Measurements from ENCODE around the gene PPP1R7. TPM values are rescaled to one million over a fixed set of nuclear protein-coding genes. Genes with fewer than 3 reads are reported as not detected.

The PPP1R7 gene
- total RNA-seq, 1 donor from 2014 or later = 43.1 TPM

DNA sequence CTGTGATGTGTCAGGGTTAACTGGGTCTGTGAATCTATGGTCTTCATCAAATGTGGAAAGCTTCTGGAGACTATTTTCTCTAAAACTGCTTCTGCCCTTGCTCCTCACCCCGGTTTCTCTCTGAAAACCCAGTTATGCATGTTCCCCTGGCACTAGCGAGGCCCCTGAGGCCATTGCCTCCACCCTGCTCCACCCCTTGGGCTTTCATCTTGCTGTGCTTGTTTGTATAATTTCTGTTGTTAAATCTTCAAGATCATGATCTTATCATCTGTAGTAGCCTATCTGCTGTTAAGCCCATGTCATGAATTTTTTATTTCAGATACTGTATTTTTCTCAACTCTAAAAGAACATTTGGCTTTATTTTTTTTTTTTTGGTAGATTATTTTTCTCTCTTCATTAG, 23.3 kb downstream of the PPP1R7 start:
- H3K36me3 Mint-ChIP-seq (ENCODE audit: low read depth) = peaks cover 40% of the 10 kb centered on the region

DNA sequence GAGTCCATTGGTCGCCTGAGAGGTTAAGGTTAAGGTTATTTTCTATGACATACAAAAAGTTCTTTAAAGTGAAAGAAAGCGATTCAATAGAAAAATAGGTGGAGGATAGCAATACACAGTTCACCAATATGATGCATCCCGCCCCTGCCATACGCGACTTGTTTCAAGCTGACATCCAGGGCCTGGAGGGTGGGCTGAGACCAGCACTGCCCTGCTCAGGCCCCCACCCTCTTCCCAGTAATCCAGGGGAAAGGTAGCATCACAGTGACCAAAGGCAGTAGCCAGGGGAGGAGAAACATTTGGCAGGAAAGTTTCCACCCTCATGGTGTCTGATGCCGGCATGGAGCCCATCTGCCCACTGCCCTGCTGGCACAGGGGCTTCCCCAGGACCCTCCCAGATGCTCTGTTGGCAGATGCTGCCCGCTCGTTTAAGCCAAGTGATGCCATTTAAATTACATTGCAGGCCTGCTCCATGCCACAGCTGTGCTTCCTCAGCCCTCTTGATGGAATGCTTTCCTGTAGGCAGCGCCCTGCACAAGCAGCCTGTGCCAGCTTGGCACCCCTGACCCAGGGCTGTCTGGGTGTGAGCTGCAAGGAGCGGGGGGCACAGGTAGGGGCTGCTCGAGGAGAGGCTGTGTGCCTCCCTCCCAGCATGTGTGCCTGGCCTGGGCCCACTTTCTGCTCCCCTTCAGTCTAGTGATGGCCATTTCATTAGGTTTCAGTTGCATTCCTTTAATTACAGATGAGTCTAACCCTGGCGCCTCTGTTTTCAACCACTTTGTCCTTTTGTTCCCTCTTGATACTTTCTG, 27.5 kb downstream of the PPP1R7 start:
- no peaks in the 10 kb centered on the region for H3K27me3 Mint-ChIP-seq (ENCODE audit: low read depth)
- DNase-seq (ENCODE audit: low spot score) = peak; percentile 72
- H3K4me1 Mint-ChIP-seq (ENCODE audit: low read depth) = no peaks in the 10 kb centered on the region
- no peak overlapping the region for H3K27ac Mint-ChIP-seq (ENCODE audit: unreplicated experiment)
- H3K4me3 Mint-ChIP-seq (ENCODE audit: unreplicated experiment) = no peak overlapping the region
- H3K9me3 Mint-ChIP-seq (ENCODE audit: low read depth) = no peaks in the 10 kb centered on the region
- H3K36me3 Mint-ChIP-seq (ENCODE audit: low read depth) = peaks cover 17% of the 10 kb centered on the region
- TF ChIP-seq, protein P1, sequence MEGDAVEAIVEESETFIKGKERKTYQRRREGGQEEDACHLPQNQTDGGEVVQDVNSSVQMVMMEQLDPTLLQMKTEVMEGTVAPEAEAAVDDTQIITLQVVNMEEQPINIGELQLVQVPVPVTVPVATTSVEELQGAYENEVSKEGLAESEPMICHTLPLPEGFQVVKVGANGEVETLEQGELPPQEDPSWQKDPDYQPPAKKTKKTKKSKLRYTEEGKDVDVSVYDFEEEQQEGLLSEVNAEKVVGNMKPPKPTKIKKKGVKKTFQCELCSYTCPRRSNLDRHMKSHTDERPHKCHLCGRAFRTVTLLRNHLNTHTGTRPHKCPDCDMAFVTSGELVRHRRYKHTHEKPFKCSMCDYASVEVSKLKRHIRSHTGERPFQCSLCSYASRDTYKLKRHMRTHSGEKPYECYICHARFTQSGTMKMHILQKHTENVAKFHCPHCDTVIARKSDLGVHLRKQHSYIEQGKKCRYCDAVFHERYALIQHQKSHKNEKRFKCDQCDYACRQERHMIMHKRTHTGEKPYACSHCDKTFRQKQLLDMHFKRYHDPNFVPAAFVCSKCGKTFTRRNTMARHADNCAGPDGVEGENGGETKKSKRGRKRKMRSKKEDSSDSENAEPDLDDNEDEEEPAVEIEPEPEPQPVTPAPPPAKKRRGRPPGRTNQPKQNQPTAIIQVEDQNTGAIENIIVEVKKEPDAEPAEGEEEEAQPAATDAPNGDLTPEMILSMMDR (IDR thresholded peaks at IDR 0.05) = no peak

More for the DNA sequence above, 23.3 kb downstream of the PPP1R7 start:
- Mint-ChIP-seq H3K27ac (ENCODE audit: unreplicated experiment) (no peak overlapping the region), H3K4me1 (ENCODE audit: low read depth) (no peaks in the 10 kb centered on the region), H3K4me3 (ENCODE audit: unreplicated experiment) (no peak overlapping the region), H3K9me3 (ENCODE audit: low read depth) (peaks cover 21% of the 10 kb centered on the region), H3K27me3 (ENCODE audit: low read depth) (no peaks in the 10 kb centered on the region)
- DNase-seq (ENCODE audit: low spot score) = no peak
- TF ChIP-seq, protein P1 (IDR thresholded peaks at IDR 0.05) = no peak

DNA sequence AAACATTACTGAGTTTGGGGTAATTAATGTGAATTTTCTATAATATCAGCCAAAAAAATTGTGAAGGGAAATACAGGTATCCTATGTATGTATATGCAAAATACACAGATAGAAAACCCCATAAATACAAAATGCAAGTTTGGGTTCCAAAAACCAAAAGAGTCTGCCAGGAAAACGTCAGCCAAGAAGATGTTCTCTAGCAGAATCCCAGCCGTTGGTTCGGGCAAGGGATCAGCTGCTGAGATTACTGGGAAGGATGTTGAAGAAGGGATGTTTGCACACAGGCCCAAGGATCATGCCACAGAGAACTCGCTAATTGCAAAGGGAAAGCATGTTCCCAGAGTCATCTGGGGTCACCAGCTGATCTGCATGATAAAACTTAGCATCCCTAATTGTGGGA, 28.7 kb downstream of the PPP1R7 start:
- no peaks in the 10 kb centered on the region for H3K9me3 Mint-ChIP-seq (ENCODE audit: low read depth)

DNA sequence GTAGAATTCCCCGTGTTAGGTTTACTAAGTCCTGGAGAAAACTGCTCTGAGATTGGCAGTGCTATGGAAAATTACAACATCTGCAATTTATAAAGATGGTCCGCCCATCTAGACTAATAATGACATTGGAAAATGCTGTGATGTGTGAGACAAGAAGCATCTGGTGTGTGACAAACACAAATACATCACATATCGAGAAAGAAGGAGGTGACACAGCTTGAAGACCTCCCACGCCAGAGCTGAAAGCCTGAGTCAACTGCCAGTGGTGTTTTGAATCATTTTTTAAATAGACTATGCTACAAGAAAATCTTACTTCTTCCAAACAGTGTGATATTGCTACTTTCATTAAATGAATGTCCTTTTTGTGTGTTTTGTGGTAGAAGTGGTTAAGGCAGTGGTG, 29.6 kb downstream of the PPP1R7 start:
- no peaks in the 10 kb centered on the region for H3K27me3 Mint-ChIP-seq (ENCODE audit: low read depth)
- DNase-seq (ENCODE audit: low spot score) = no peak
- H3K27ac Mint-ChIP-seq (ENCODE audit: unreplicated experiment) = no peak overlapping the region
- no peak overlapping the region for H3K4me3 Mint-ChIP-seq (ENCODE audit: unreplicated experiment)
- H3K36me3 Mint-ChIP-seq (ENCODE audit: low read depth) = peaks cover 10% of the 10 kb centered on the region
- H3K4me1 Mint-ChIP-seq (ENCODE audit: low read depth) = no peaks in the 10 kb centered on the region
- no peaks in the 10 kb centered on the region for H3K9me3 Mint-ChIP-seq (ENCODE audit: low read depth)
- TF ChIP-seq, protein P1 (IDR thresholded peaks at IDR 0.05) = no peak

More for the DNA sequence above, 28.7 kb downstream of the PPP1R7 start:
- TF ChIP-seq, protein P1 (IDR thresholded peaks at IDR 0.05) = no peak
- Mint-ChIP-seq H3K4me1 (ENCODE audit: low read depth) (no peaks in the 10 kb centered on the region), H3K27me3 (ENCODE audit: low read depth) (no peaks in the 10 kb centered on the region), H3K27ac (ENCODE audit: unreplicated experiment) (no peak overlapping the region), H3K4me3 (ENCODE audit: unreplicated experiment) (no peak overlapping the region), H3K36me3 (ENCODE audit: low read depth) (peaks cover 11% of the 10 kb centered on the region)
- DNase-seq (ENCODE audit: low spot score) = no peak

DNA sequence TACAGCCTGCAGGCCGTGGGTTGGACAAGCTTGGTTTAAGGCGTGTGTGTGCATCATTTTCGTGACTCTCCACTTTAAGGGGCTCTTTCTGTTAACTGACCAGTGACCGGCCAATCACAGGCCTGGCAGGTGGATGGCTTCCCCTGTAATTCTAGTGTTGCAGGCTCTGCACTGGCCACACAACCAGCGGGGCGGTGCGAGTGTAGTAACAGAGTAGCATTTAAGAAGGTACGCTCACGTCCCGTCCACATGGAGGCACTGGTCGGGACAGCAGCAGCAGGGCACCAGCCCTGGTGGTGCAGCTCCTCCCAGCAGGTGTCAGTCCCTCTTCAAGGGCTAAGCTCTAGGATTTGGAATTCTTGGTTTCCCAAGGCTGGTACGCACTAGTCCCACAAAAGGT, 30.2 kb downstream of the PPP1R7 start:
- no peak overlapping the region for H3K27ac Mint-ChIP-seq (ENCODE audit: unreplicated experiment)
- H3K4me3 Mint-ChIP-seq (ENCODE audit: unreplicated experiment) = no peak overlapping the region
- DNase-seq (ENCODE audit: low spot score) = peak; percentile 74
- TF ChIP-seq, protein P1 (IDR thresholded peaks at IDR 0.05) = no peak
- H3K27me3 Mint-ChIP-seq (ENCODE audit: low read depth) = no peaks in the 10 kb centered on the region
- H3K9me3 Mint-ChIP-seq (ENCODE audit: low read depth) = no peaks in the 10 kb centered on the region
- peaks cover 5% of the 10 kb centered on the region for H3K36me3 Mint-ChIP-seq (ENCODE audit: low read depth)
- H3K4me1 Mint-ChIP-seq (ENCODE audit: low read depth) = no peaks in the 10 kb centered on the region
